ENCODE measurements around the gene MAPK4. TPM values are rescaled to one million over a fixed set of nuclear protein-coding genes. Genes with fewer than 3 reads are reported as not detected.

MAPK4 gene
- total RNA-seq, 1 experiment from 2014 or later = 4.2 TPM

- Mint-ChIP-seq H3K36me3 (peaks cover 6% of the 10 kb centered on the region; the same call in 1 of the 2 replicates), H3K9me3 (peaks cover 15% of the 10 kb centered on the region), H3K4me1 (peaks cover 10% of the 10 kb centered on the region), H3K27me3 (ENCODE audit: low read depth) (no peaks in the 10 kb centered on the region; the same call in 1 of the 2 replicates), H3K4me3 (no peak overlapping the region), H3K27ac (no peak overlapping the region)
- TF ChIP-seq E2F1 (CRISPR knock-in tag; IDR thresholded peaks at IDR 0.05) = no peak
- TF ChIP-seq ZNF425 (CRISPR knock-in tag; conservative IDR thresholded peaks at IDR 0.05) = no peak
- no peak for TF ChIP-seq FOXJ3 (CRISPR knock-in tag; IDR thresholded peaks at IDR 0.05; ENCODE audit: borderline replicate concordance)
- TF ChIP-seq HMGXB4 (CRISPR knock-in tag; IDR thresholded peaks at IDR 0.05) = no peak
- no peak for TF ChIP-seq SP1 (CRISPR knock-in tag; conservative IDR thresholded peaks at IDR 0.05)
- TF ChIP-seq TCF7 (CRISPR knock-in tag; IDR thresholded peaks at IDR 0.05; ENCODE audit: low read depth) = no peak
- no peak for TF ChIP-seq PRRX2 (CRISPR knock-in tag; IDR thresholded peaks at IDR 0.05)
- no peak for TF ChIP-seq ZNF219 (CRISPR knock-in tag; IDR thresholded peaks at IDR 0.05; ENCODE audit: borderline replicate concordance)
- no peak for TF ChIP-seq NR2C2 (CRISPR knock-in tag; IDR thresholded peaks at IDR 0.05)
- no peak for TF ChIP-seq GTF2I (CRISPR knock-in tag; conservative IDR thresholded peaks at IDR 0.05)
- no peak for TF ChIP-seq FOXP1 (CRISPR knock-in tag; IDR thresholded peaks at IDR 0.05; ENCODE audit: borderline replicate concordance)
- TF ChIP-seq ERG (CRISPR knock-in tag; IDR thresholded peaks at IDR 0.05) = no peak
- ATAC-seq = no peak
- ChIA-PET POLR2A (no interaction called here), CTCF (no interaction called here)
- DNase-seq (ENCODE audit: low spot score) = no peak
Measured at GRCh38 chr18:50716902-50717301, 157.0 kb downstream of the MAPK4 start.

GRCh38 chr18:50717563-50717962 is 157.7 kb downstream of the MAPK4 start:
- Mint-ChIP-seq H3K4me3 (no peak overlapping the region), H3K9me3 (peaks cover 15% of the 10 kb centered on the region), H3K4me1 (peaks cover 5% of the 10 kb centered on the region), H3K27ac (no peak overlapping the region), H3K36me3 (peaks cover 6% of the 10 kb centered on the region; the same call in 1 of the 2 replicates), H3K27me3 (ENCODE audit: low read depth) (no peaks in the 10 kb centered on the region; the same call in 1 of the 2 replicates)
- DNase-seq (ENCODE audit: low spot score) (no peak), ATAC-seq (no peak)
- ChIA-PET CTCF (interaction anchor here (0.6 kb wide), 1 partner anchor 55 kb away, joined by 3 read pairs; no protein-coding TSS in a partner anchor), POLR2A (no interaction called here)
- TF ChIP-seq ERG (CRISPR knock-in tag; IDR thresholded peaks at IDR 0.05) (no peak), ETV6 (CRISPR knock-in tag; IDR thresholded peaks at IDR 0.05) (no peak), SMAD4 (CRISPR knock-in tag; IDR thresholded peaks at IDR 0.05) (no peak), ZNF396 (CRISPR knock-in tag; IDR thresholded peaks at IDR 0.05; ENCODE audit: borderline replicate concordance) (no peak), RORB (CRISPR knock-in tag; IDR thresholded peaks at IDR 0.05) (no peak), ATF3 (CRISPR knock-in tag; conservative IDR thresholded peaks at IDR 0.05) (no peak), ARID4B (CRISPR knock-in tag; IDR thresholded peaks at IDR 0.05; ENCODE audit: borderline replicate concordance) (no peak), ZMAT4 (CRISPR knock-in tag; IDR thresholded peaks at IDR 0.05) (no peak), ZNF425 (CRISPR knock-in tag; conservative IDR thresholded peaks at IDR 0.05) (no peak), CREB1 (CRISPR knock-in tag; IDR thresholded peaks at IDR 0.05) (no peak)
